GM12865 (cell line): ENCODE measurements around the gene NSG1.

Source experiments
- DNase-seq: peaks from one replicate; pipeline ENCODE4 v3.0.0; 2010; ENCODE audit warnings: low read depth
- H3K4me3 ChIP-seq: 2 replicates; pipeline ENCODE4 v1.5.1; 2011; ENCODE audit warnings: mild to moderate bottlenecking, low read depth, low read length, control low read depth
- CTCF ChIP-seq: IDR thresholded peaks from 2 replicates; pipeline ENCODE4 v1.5.1; 2011; ENCODE audit warnings: low read length, control low read depth, low read depth, inconsistent platforms; ENCODE audit not compliant: insufficient read depth; ENCODE audit errors: missing control alignments

Gene NSG1

GRCh38 chr4:4411906-4412305 is 25.0 kb downstream of the NSG1 start:
- no peak overlapping the region for H3K4me3 ChIP-seq
- no peak for DNase-seq
- TF ChIP-seq CTCF: no peak

- no peak overlapping the region for H3K4me3 ChIP-seq
- no peak for DNase-seq
- no peak for TF ChIP-seq CTCF
Measured at GRCh38 chr4:4412641-4413372, 25.9 kb downstream of the NSG1 start.

GRCh38 chr4:4413373-4413725 is 26.4 kb downstream of the NSG1 start:
- no peak for TF ChIP-seq CTCF
- DNase-seq: no peak
- H3K4me3 ChIP-seq: no peak overlapping the region

GRCh38 chr4:4413806-4414205 is 26.9 kb downstream of the NSG1 start:
- DNase-seq: no peak
- TF ChIP-seq CTCF: no peak
- no peak overlapping the region for H3K4me3 ChIP-seq

GRCh38 chr4:4415107-4415805 is 28.4 kb downstream of the NSG1 start:
- no peak overlapping the region for H3K4me3 ChIP-seq
- TF ChIP-seq CTCF: no peak
- DNase-seq: no peak

GRCh38 chr4:4415806-4416805 is 29.2 kb downstream of the NSG1 start:
- DNase-seq: no peak
- no peak for TF ChIP-seq CTCF
- H3K4me3 ChIP-seq: no peak overlapping the region
